SK-N-MC (cell line): ENCODE results near the gene PCBP3.

Experiments used
- DNase-seq: peaks from one replicate; pipeline ENCODE4 v3.0.0-alpha.2; 2011; ENCODE audit warnings: low read depth, low spot score
- H3K27ac ChIP-seq: fragments of 200-600 bp; sonication (generic); 2 replicates; pipeline ENCODE4 v1.5.1; 2016; ENCODE audit warnings: mixed run types
- H3K36me3 ChIP-seq: fragments of 200-600 bp; sonication (generic); 2 replicates; pipeline ENCODE4 v1.6.1; 2017; ENCODE audit warnings: antibody characterized with exemption, low read length, mixed read lengths; ENCODE audit not compliant: insufficient read depth
- H3K4me3 ChIP-seq: fragments of 200-600 bp; sonication (generic); 2 replicates; pipeline ENCODE4 v1.5.1; 2016
- H3K9ac ChIP-seq: fragments of 200-600 bp; sonication (generic); 2 replicates; pipeline ENCODE4 v1.8.0; 2017; ENCODE audit warnings: mixed run types, mixed read lengths; ENCODE audit not compliant: insufficient read length
- H3K9me3 ChIP-seq: fragments of 200-600 bp; sonication (generic); 2 replicates; pipeline ENCODE4 v1.6.1; 2017; ENCODE audit warnings: low read depth, mild to moderate bottlenecking, antibody characterized with exemption, low read length, moderate library complexity, mixed read lengths
- EZH2 ChIP-seq: fragments of 200-600 bp; sonication (generic); IDR thresholded peaks from one replicate; pipeline ENCODE4 v1.6.1; 2017; ENCODE audit warnings: antibody characterized with exemption
- FOXP2 ChIP-seq: optimal IDR thresholded peaks from 2 replicates; pipeline ENCODE3; 2011; ENCODE audit warnings: mild to moderate bottlenecking, moderate library complexity; ENCODE audit not compliant: insufficient read depth; ENCODE audit errors: extremely low read length, control extremely low read depth
- POLR2AphosphoS5 ChIP-seq: IDR thresholded peaks from 2 replicates; pipeline ENCODE4 v1.6.1; 2012; ENCODE audit warnings: mild to moderate bottlenecking, low read depth, low read length, borderline replicate concordance

The PCBP3 gene

GRCh38 chr21:45769896-45770295 is 126.4 kb downstream of the PCBP3 start:
- Histone ChIP-seq H3K9ac (no peak overlapping the region), H3K4me3 (no peak overlapping the region), H3K27ac (no peak overlapping the region), H3K36me3 (no peaks in the 10 kb centered on the region), H3K9me3 (no peaks in the 10 kb centered on the region)
- DNase-seq = no peak
- no peak for TF ChIP-seq FOXP2
- no peak for TF ChIP-seq EZH2
- TF ChIP-seq POLR2AphosphoS5 = no peak

DNA sequence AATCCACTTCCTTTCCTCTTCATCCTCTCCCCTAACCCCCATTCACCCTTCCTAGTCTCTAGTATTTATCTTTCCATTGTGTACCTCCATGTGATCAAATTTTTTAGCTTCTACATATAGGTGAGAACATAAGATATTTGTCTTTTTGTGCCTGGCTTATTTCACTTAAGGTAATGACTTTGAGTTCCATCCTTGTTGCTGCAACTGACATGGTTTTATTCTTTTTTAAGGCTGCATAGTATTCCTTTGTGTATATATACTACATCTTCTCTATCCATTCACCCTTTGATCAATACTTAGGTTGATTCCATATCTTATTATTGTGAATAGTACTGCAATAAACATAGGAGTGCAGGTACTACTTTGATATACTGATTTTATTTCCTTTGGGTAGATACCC is 128.7 kb downstream of the PCBP3 start:
- no peak for DNase-seq
- no peak for TF ChIP-seq FOXP2
- no peak for TF ChIP-seq POLR2AphosphoS5
- no peak for TF ChIP-seq EZH2
- Histone ChIP-seq H3K36me3 (no peaks in the 10 kb centered on the region), H3K9me3 (no peaks in the 10 kb centered on the region), H3K27ac (no peak overlapping the region), H3K9ac (no peak overlapping the region), H3K4me3 (no peak overlapping the region)

GRCh38 chr21:45774291-45774690 is 130.8 kb downstream of the PCBP3 start:
- Histone ChIP-seq H3K27ac (no peak overlapping the region), H3K36me3 (no peaks in the 10 kb centered on the region), H3K9ac (no peak overlapping the region), H3K4me3 (no peak overlapping the region), H3K9me3 (no peaks in the 10 kb centered on the region)
- no peak for TF ChIP-seq EZH2
- no peak for TF ChIP-seq POLR2AphosphoS5
- no peak for TF ChIP-seq FOXP2
- DNase-seq = no peak

- H3K9ac ChIP-seq = no peak overlapping the region
- no peak for DNase-seq
- H3K36me3 ChIP-seq = no peaks in the 10 kb centered on the region
- H3K4me3 ChIP-seq = no peak overlapping the region
- H3K9me3 ChIP-seq = no peaks in the 10 kb centered on the region
- H3K27ac ChIP-seq = no peak overlapping the region
- TF ChIP-seq EZH2 = no peak
- TF ChIP-seq FOXP2 = no peak
- no peak for TF ChIP-seq POLR2AphosphoS5
Measured at GRCh38 chr21:45776971-45777370, 133.4 kb downstream of the PCBP3 start.

DNA sequence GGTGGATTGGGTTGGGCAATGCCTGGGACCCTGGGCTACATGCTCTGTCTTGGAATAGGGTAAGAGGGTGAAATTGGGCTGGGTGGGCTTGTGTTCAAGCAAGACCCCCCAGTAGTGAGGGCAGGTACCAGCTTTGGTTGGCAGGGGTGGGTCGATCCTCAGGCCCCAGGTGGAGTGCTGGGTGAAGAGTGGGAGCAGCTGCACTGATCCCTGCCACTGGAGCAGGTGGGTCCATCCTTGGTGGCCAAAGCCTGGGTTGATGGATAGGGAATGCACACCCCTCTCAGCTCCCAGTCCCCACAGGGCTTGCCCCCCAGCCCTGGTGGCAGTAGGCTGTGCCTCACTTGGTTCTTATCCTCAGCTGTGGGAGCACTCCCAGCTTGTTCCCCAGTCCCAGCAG is 135.2 kb downstream of the PCBP3 start:
- no peak overlapping the region for H3K27ac ChIP-seq

DNA sequence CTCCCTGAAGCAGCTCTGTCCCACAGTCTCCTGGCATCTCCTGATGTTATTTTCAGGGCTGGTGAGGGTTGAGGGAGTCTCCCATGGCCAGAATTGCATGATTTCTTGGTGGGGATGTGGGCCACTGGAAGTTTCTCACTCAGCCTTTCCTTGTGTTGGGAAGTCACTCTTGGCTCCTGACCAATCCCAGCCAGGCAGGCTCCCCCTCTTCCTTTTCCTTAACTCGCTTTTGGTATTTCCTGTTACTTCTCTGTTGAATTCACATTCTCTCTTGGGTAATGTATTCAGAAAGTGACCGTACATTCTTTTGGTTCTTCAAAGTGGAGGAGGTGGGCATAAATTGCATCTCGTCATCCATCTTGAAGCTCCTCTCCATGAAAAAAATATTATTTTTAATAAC is 135.7 kb downstream of the PCBP3 start:
- Histone ChIP-seq H3K4me3 (no peak overlapping the region), H3K9me3 (no peaks in the 10 kb centered on the region), H3K27ac (no peak overlapping the region), H3K36me3 (no peaks in the 10 kb centered on the region), H3K9ac (no peak overlapping the region)
- DNase-seq = no peak
- no peak for TF ChIP-seq EZH2
- no peak for TF ChIP-seq FOXP2
- no peak for TF ChIP-seq POLR2AphosphoS5

More for the DNA sequence above, 135.2 kb downstream of the PCBP3 start:
- Histone ChIP-seq H3K9ac (no peak overlapping the region), H3K36me3 (no peaks in the 10 kb centered on the region), H3K4me3 (no peak overlapping the region), H3K9me3 (no peaks in the 10 kb centered on the region)
- TF ChIP-seq FOXP2 (no peak), POLR2AphosphoS5 (no peak), EZH2 (no peak)
- DNase-seq = no peak

GRCh38 chr21:45780647-45781046 is 137.1 kb downstream of the PCBP3 start:
- no peak overlapping the region for H3K9ac ChIP-seq
- H3K9me3 ChIP-seq = no peaks in the 10 kb centered on the region
- DNase-seq = no peak
- H3K36me3 ChIP-seq = no peaks in the 10 kb centered on the region
- TF ChIP-seq FOXP2 (no peak), POLR2AphosphoS5 (no peak), EZH2 (no peak)
- no peak overlapping the region for H3K27ac ChIP-seq
- H3K4me3 ChIP-seq = no peak overlapping the region

DNA sequence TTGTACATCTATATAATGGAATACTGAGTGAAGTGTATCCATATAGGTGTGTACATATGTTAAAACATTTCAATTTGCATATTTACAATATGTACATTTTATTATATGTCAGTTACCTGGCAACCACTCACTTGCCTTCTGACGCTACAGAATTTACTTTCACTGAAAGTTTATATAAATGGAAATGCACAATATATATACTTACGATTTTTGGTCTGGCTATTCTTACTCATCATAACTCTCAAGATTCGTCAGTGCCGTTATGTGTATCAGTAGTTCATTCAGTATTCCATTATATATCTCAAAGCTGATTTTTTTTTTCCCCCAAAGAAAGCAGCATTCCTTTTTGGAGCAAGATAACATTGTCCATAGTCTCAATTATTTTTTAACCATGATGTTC is 138.2 kb downstream of the PCBP3 start:
- no peak overlapping the region for H3K9ac ChIP-seq
- DNase-seq = no peak
- no peak for TF ChIP-seq EZH2
- H3K4me3 ChIP-seq = no peak overlapping the region
- no peaks in the 10 kb centered on the region for H3K36me3 ChIP-seq
- H3K9me3 ChIP-seq = no peaks in the 10 kb centered on the region
- no peak overlapping the region for H3K27ac ChIP-seq

GRCh38 chr21:45786660-45787059 is 143.1 kb downstream of the PCBP3 start:
- TF ChIP-seq FOXP2 (no peak), POLR2AphosphoS5 (no peak), EZH2 (no peak)
- no peaks in the 10 kb centered on the region for H3K36me3 ChIP-seq
- H3K4me3 ChIP-seq = no peak overlapping the region
- no peak overlapping the region for H3K27ac ChIP-seq
- H3K9ac ChIP-seq = no peak overlapping the region
- no peaks in the 10 kb centered on the region for H3K9me3 ChIP-seq
- DNase-seq = no peak

- Histone ChIP-seq H3K27ac (no peak overlapping the region), H3K4me3 (no peak overlapping the region), H3K36me3 (no peaks in the 10 kb centered on the region), H3K9me3 (no peaks in the 10 kb centered on the region), H3K9ac (no peak overlapping the region)
- TF ChIP-seq EZH2 (no peak), POLR2AphosphoS5 (no peak), FOXP2 (no peak)
- DNase-seq = no peak
Measured at GRCh38 chr21:45787371-45787770, 143.8 kb downstream of the PCBP3 start.
